ENCODE results near the gene F8A2.

F8A2 gene

DNA sequence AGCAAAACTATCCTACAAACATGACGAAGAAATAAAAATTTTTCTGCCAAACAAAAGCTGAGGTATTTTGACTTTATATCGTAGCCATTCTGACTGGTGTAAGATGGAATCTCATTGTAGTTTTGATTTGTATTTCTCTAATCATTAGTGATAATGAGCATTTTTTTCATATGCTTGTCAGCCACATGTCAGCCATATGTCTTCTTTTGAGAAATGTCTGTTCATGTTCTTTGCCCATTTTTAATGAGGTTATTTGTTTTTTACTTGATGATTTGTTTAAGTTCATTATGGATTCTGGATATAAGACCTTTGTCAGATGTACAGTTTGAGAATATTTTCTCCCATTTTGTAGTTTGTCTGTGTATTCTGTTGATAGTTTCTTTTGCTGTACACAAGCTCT lies 24.5 kb downstream of the F8A2 start:
- TF ChIP-seq ZFX (IDR thresholded peaks at IDR 0.05; ENCODE audit: borderline replicate concordance) = no peak
- TF ChIP-seq, protein P1, sequence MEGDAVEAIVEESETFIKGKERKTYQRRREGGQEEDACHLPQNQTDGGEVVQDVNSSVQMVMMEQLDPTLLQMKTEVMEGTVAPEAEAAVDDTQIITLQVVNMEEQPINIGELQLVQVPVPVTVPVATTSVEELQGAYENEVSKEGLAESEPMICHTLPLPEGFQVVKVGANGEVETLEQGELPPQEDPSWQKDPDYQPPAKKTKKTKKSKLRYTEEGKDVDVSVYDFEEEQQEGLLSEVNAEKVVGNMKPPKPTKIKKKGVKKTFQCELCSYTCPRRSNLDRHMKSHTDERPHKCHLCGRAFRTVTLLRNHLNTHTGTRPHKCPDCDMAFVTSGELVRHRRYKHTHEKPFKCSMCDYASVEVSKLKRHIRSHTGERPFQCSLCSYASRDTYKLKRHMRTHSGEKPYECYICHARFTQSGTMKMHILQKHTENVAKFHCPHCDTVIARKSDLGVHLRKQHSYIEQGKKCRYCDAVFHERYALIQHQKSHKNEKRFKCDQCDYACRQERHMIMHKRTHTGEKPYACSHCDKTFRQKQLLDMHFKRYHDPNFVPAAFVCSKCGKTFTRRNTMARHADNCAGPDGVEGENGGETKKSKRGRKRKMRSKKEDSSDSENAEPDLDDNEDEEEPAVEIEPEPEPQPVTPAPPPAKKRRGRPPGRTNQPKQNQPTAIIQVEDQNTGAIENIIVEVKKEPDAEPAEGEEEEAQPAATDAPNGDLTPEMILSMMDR (IDR thresholded peaks at IDR 0.05) = no peak
- no peak overlapping the region for H3K27ac ChIP-seq

DNA sequence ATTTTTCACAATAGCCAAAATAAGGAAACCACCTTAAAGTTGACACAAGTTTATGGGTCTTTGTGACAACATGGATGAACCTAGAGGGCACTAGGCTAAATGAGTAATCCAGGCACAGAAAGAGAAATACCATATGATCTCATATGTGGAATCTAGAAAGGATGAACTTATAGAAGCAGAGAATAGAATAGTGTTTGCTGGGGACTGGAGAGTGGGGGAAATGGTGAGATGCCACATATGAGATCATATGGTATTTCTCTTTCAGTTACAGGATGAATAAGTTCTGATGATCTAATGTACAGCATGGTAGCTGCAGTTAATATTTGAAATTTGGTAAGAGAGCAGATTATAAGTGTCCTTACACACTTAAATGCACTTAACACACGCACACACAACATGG lies 35.9 kb downstream of the F8A2 start:
- TF ChIP-seq, protein P1 (IDR thresholded peaks at IDR 0.05) = no peak
- TF ChIP-seq ZFX (IDR thresholded peaks at IDR 0.05; ENCODE audit: borderline replicate concordance) = no peak
- H3K27ac ChIP-seq = no peak overlapping the region
